Measurements from ENCODE around the gene HAVCR1. TPM values are rescaled to one million over a fixed set of nuclear protein-coding genes. Genes with fewer than 3 reads are reported as not detected.
A peak's percentile ranks its signal among the peaks of the same experiment; 100 is the strongest.

The HAVCR1 gene
- total and polyA plus RNA-seq, 3 donors from 2014 or later, result 1.1 to 3.1 (median 1.7) TPM

- Histone ChIP-seq H3K9me3 (no peaks in the 10 kb centered on the region), H3K4me3 (no peak overlapping the region), H3K4me1 (no peaks in the 10 kb centered on the region), H3K27ac (no peak overlapping the region), H3K27me3 (no peaks in the 10 kb centered on the region), H3K36me3 (ENCODE audit: low read depth, missing control alignments) (no peaks in the 10 kb centered on the region)
- TF ChIP-seq POLR2A (IDR thresholded peaks at IDR 0.05), result no peak
- WGBS, 2 donors, result 85 to 97% methylated on average over 3 of the region's 3 CpGs
- intact Hi-C loops (cut with DNase I; ENCODE audit: low total_unique reads), result no loop called here
- no peak for DNase-seq
Observed at GRCh38 chr5:157088342-157088990, 29.6 kb upstream of the HAVCR1 start.

DNA sequence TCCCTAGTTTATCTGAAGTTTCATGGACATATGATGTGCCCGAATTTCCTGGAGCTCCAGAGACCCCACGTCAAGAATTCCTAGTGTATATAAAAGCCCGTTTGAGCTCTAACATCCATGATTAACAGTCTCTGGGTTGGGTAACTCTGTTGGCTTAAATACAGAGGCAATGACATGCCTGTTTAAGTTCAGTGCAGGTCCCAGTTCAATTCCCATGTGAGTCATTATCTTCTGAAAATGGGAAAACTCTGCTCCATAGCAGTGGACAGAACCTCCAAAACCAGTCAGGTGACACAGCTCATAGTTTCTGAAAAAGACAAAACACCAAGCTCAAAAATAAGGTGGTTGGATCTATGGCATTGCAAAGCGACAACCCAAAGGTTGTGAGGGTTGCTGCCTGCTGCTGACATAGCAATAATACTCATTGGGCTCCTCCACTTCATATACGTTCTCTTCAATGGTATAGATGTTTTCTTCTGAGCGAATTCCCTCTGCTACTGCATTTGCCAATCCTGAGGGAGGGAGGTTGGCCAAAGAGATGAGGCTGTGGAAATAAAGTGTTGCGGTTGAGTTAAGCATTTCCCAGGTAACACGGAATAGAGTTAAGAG lies 27.9 kb upstream of the HAVCR1 start:
- intact Hi-C loops (cut with DNase I; ENCODE audit: low total_unique reads), result no loop called here
- Histone ChIP-seq H3K9me3 (no peaks in the 10 kb centered on the region), H3K36me3 (ENCODE audit: low read depth, missing control alignments) (no peaks in the 10 kb centered on the region), H3K4me1 (no peaks in the 10 kb centered on the region), H3K4me3 (no peak overlapping the region), H3K27ac (no peak overlapping the region), H3K27me3 (no peaks in the 10 kb centered on the region)
- TF ChIP-seq POLR2A (IDR thresholded peaks at IDR 0.05), result no peak
- no peak for DNase-seq
- 86 to 89% methylated on average over 8 of the region's 8 CpGs for WGBS, 2 donors

GRCh38 chr5:157085930-157086329 lies 27.0 kb upstream of the HAVCR1 start:
- intact Hi-C loops (cut with DNase I; ENCODE audit: low total_unique reads), result no loop called here
- H3K27ac ChIP-seq, result no peak overlapping the region

GRCh38 chr5:157080286-157080685 lies 21.4 kb upstream of the HAVCR1 start:
- no peak overlapping the region for H3K27ac ChIP-seq
- WGBS, 2 donors, result 54 to 67% methylated on average over 2 of the region's 2 CpGs
- intact Hi-C loops (cut with DNase I; ENCODE audit: low total_unique reads), result no loop called here
- TF ChIP-seq POLR2A (IDR thresholded peaks at IDR 0.05) (no peak), CTCF (IDR thresholded peaks at IDR 0.05) (no peak)
- H3K4me3 ChIP-seq, result no peak overlapping the region
- no peaks in the 10 kb centered on the region for H3K9me3 ChIP-seq
- DNase-seq, result no peak
- no peaks in the 10 kb centered on the region for H3K4me1 ChIP-seq
- H3K36me3 ChIP-seq (ENCODE audit: low read depth, missing control alignments), result no peaks in the 10 kb centered on the region
- no peaks in the 10 kb centered on the region for H3K27me3 ChIP-seq

More at GRCh38 chr5:157085930-157086329, 27.0 kb upstream of the HAVCR1 start:
- Histone ChIP-seq H3K36me3 (ENCODE audit: low read depth, missing control alignments) (no peaks in the 10 kb centered on the region), H3K9me3 (no peaks in the 10 kb centered on the region), H3K27me3 (no peaks in the 10 kb centered on the region), H3K4me1 (no peaks in the 10 kb centered on the region), H3K4me3 (no peak overlapping the region)
- TF ChIP-seq POLR2A (IDR thresholded peaks at IDR 0.05) (no peak), CTCF (IDR thresholded peaks at IDR 0.05) (no peak)
- DNase-seq, result no peak
- 78 to 83% methylated on average over 4 of the region's 4 CpGs for WGBS, 2 donors

DNA sequence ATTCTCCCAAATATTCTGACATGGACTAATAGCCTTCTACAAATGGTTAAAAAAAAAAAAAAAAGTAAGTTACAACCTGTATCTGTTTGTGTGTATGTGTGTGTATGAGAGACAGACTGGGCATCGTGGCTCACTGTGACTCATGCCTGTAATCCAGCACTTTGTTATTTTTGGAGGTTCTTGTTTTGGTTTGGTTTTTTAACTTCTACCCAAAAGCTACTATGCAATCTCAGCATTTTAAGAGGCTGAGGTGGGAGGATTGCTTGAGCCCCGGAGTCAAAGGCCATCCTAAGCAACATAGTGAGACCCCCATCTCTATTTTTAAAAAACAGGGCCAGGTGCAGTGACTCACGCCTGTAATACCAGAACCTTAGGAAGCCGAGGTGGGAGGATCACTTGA lies 17.6 kb upstream of the HAVCR1 start:
- H3K4me3 ChIP-seq, result no peak overlapping the region
- no peaks in the 10 kb centered on the region for H3K27me3 ChIP-seq
- no peaks in the 10 kb centered on the region for H3K9me3 ChIP-seq
- DNase-seq, result peak; percentile 24
- no peaks in the 10 kb centered on the region for H3K4me1 ChIP-seq
- intact Hi-C loops (cut with DNase I; ENCODE audit: low total_unique reads), result no loop called here
- TF ChIP-seq POLR2A (IDR thresholded peaks at IDR 0.05) (no peak), CTCF (IDR thresholded peaks at IDR 0.05) (no peak)
- WGBS, 2 donors, result 48 to 62% methylated on average over 4 of the region's 4 CpGs
- H3K27ac ChIP-seq, result no peak overlapping the region
- no peaks in the 10 kb centered on the region for H3K36me3 ChIP-seq (ENCODE audit: low read depth, missing control alignments)

- H3K4me3 ChIP-seq, result no peak overlapping the region
- intact Hi-C loops (cut with DNase I; ENCODE audit: low total_unique reads), result no loop called here
- no peaks in the 10 kb centered on the region for H3K4me1 ChIP-seq
- H3K9me3 ChIP-seq, result no peaks in the 10 kb centered on the region
- no peak for TF ChIP-seq CTCF (IDR thresholded peaks at IDR 0.05)
- no peak for TF ChIP-seq POLR2A (IDR thresholded peaks at IDR 0.05)
- WGBS, 2 donors, result 60 to 79% methylated on average over 3 of the region's 3 CpGs
- H3K36me3 ChIP-seq (ENCODE audit: low read depth, missing control alignments), result no peaks in the 10 kb centered on the region
- DNase-seq, result no peak
- H3K27ac ChIP-seq, result no peak overlapping the region
- no peaks in the 10 kb centered on the region for H3K27me3 ChIP-seq
Observed at GRCh38 chr5:157072508-157072907, 13.6 kb upstream of the HAVCR1 start.
